OCI-LY1 (cell line): ENCODE data around the gene SLC35C1.
"Not testable (repeated sequence)": the region's sequence is repeated elsewhere in the genome, so short reads cannot be mapped to it uniquely, and the experiment has no call there.

Source experiments
- EZH2 ChIP-seq: fragments of 200-600 bp; sonication (generic), shearing (Covaris generic); IDR thresholded peaks from 2 replicates; pipeline ENCODE4 v1.8.0; 2017; ENCODE audit warnings: borderline replicate concordance, mixed run types, mild to moderate bottlenecking, antibody characterized with exemption, low read length, moderate library complexity, mixed read lengths
- TF ChIP-seq, protein P1 (sequence below): fragments of 200-600 bp; sonication (generic), shearing (Covaris generic); IDR thresholded peaks from 2 replicates; pipeline ENCODE4 v1.5.1; 2017; ENCODE audit warnings: mild to moderate bottlenecking, antibody characterized with exemption, low read length, moderate library complexity, mixed read lengths

DNA sequence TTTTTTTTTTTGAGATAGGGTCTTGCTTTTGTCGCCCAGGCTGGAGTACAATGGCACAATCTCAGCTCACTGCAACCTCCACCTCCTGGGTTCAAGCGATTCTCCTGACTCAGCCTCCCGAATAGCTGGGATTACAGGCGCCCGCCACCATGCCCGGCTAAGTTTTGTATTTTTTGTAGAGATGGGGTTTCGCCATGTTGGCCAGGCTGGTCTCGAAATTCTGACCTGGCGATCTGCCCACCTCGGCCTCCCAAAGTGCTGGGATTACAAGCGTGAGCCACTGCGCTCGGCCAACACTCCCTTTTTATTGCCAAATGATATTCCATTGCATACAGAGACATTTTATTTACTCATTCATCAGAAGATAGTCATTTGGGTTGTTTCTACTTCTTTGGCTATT lies 35.3 kb downstream of the SLC35C1 start:
- not testable (repeated sequence) for TF ChIP-seq EZH2
- TF ChIP-seq, protein P1, sequence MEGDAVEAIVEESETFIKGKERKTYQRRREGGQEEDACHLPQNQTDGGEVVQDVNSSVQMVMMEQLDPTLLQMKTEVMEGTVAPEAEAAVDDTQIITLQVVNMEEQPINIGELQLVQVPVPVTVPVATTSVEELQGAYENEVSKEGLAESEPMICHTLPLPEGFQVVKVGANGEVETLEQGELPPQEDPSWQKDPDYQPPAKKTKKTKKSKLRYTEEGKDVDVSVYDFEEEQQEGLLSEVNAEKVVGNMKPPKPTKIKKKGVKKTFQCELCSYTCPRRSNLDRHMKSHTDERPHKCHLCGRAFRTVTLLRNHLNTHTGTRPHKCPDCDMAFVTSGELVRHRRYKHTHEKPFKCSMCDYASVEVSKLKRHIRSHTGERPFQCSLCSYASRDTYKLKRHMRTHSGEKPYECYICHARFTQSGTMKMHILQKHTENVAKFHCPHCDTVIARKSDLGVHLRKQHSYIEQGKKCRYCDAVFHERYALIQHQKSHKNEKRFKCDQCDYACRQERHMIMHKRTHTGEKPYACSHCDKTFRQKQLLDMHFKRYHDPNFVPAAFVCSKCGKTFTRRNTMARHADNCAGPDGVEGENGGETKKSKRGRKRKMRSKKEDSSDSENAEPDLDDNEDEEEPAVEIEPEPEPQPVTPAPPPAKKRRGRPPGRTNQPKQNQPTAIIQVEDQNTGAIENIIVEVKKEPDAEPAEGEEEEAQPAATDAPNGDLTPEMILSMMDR = not testable (repeated sequence)
